ENCODE results near the gene FOXL1. TPM values are rescaled to one million over a fixed set of nuclear protein-coding genes. Genes with fewer than 3 reads are reported as not detected.

The FOXL1 gene
- total and polyA plus RNA-seq, 12 donors, result 0.40 to 1.9 (median 0.84) TPM

DNA sequence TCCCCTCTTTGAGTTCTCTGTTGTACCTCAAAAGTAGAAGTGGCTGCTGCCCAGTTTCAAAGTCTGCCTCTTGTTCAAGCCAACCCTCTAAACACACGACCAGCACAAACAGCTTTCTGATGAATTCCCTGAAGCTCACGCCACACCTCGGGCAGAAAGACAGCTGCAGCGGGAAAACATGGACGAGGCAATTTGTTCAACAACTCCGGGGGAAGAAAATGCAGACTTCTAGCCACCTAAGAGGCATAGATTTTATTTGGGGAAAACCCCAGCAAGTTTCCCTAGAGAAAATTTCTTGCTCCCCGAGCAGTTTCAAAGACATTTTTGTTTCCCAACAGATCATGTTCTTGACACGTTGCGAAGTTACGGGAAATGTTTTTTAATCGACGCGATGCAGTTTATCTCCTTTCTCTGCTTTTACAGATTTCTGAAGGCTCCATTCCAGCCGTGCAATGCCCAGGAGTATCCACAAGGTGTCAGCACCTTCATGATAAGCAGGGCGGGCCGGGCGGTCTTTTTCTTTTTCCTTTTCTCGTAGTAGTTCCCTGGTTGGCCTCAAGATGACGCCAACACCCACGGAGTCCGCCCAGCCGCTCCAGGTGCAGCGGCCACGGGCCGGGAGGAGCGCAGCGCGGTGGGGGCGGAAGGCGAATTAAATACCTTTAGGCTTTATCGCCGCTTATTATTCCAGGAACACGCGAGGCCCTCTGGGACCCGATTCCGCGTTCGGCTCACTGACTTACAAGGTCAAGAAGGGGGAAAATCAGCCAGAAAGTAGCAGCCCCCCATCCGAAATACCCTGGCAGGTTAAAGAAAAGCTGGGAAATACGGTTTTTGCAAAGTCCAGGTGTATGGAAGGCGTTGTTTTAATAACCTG is 14.6 kb upstream of the FOXL1 start:
- Histone ChIP-seq H3K9me3 (no peaks in the 10 kb centered on the region), H3K4me1 (peaks cover 0 to 26% (median 11%) of the 10 kb centered on the region in 9 donors), H3K27me3 (peaks cover 9 to 86% (median 60%) of the 10 kb centered on the region in 7 donors), H3K27ac (peak overlapping the region in 3 of 10 donors; percentile 5 to 44 (median 41)), H3K4me3 (peak overlapping the region in 4 of 10 donors; percentile 10 to 37 (median 19)), H3K36me3 (no peaks in the 10 kb centered on the region)
- TF ChIP-seq, protein P1, sequence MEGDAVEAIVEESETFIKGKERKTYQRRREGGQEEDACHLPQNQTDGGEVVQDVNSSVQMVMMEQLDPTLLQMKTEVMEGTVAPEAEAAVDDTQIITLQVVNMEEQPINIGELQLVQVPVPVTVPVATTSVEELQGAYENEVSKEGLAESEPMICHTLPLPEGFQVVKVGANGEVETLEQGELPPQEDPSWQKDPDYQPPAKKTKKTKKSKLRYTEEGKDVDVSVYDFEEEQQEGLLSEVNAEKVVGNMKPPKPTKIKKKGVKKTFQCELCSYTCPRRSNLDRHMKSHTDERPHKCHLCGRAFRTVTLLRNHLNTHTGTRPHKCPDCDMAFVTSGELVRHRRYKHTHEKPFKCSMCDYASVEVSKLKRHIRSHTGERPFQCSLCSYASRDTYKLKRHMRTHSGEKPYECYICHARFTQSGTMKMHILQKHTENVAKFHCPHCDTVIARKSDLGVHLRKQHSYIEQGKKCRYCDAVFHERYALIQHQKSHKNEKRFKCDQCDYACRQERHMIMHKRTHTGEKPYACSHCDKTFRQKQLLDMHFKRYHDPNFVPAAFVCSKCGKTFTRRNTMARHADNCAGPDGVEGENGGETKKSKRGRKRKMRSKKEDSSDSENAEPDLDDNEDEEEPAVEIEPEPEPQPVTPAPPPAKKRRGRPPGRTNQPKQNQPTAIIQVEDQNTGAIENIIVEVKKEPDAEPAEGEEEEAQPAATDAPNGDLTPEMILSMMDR (IDR thresholded peaks at IDR 0.05), result peak; percentile 100
- peak; percentile 40 to 85 (median 74) for ATAC-seq
- peak; percentile 80 to 89 for DNase-seq
- intact Hi-C loops (cut with DNase I), result loop anchor here (1.0 to 10.0 kb wide), 14 partner anchors 271 to 821 kb away; partner anchors contain the start of gene FBXO31 (in 1 of the 10)
- 1 to 2% methylated on average over 41 of the region's 41 CpGs for WGBS, 2 donors

DNA sequence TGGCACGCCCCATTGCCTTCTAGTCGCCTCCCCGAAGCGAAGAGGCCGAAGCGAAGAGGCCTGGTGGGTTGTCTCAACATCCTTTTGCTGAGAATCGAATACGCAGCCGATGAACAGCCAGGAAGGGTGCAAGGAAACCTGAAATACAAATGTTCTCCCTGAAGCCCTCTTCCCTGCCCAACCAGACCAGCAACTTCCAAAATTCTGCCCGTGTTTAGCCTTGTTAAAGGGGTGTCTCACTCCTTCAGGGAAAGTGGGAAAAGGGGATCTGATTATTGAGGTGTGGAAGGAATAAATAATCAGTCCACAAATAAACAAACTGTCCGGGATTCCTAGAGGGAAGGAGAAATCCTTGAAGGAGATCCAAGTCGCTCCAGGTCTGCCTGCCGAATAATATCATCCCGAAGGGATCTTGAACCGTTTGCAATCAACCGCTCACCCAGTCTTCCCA is 13.1 kb upstream of the FOXL1 start:
- peak overlapping the region in 4 of 10 donors; percentile 10 to 72 (median 30) for H3K27ac ChIP-seq
- no peak for ATAC-seq
- no peak for DNase-seq
- TF ChIP-seq, protein P1 (IDR thresholded peaks at IDR 0.05), result no peak
- WGBS, 2 donors, result 44 to 49% methylated on average over 16 of the region's 16 CpGs
- peaks cover 0 to 26% (median 11%) of the 10 kb centered on the region in 9 donors for H3K4me1 ChIP-seq
- no peaks in the 10 kb centered on the region for H3K36me3 ChIP-seq
- intact Hi-C loops (cut with DNase I), result loop anchor here in 9 of 10 donors (2.0 to 10.0 kb wide), 11 partner anchors 197 to 820 kb away; partner anchors contain the start of gene FBXO31 (in 1 of the 9)
- H3K27me3 ChIP-seq, result peaks cover 9 to 92% (median 68%) of the 10 kb centered on the region in 7 donors
- H3K4me3 ChIP-seq, result peak overlapping the region in 6 of 10 donors; percentile 14 to 66 (median 61)
- no peaks in the 10 kb centered on the region for H3K9me3 ChIP-seq

DNA sequence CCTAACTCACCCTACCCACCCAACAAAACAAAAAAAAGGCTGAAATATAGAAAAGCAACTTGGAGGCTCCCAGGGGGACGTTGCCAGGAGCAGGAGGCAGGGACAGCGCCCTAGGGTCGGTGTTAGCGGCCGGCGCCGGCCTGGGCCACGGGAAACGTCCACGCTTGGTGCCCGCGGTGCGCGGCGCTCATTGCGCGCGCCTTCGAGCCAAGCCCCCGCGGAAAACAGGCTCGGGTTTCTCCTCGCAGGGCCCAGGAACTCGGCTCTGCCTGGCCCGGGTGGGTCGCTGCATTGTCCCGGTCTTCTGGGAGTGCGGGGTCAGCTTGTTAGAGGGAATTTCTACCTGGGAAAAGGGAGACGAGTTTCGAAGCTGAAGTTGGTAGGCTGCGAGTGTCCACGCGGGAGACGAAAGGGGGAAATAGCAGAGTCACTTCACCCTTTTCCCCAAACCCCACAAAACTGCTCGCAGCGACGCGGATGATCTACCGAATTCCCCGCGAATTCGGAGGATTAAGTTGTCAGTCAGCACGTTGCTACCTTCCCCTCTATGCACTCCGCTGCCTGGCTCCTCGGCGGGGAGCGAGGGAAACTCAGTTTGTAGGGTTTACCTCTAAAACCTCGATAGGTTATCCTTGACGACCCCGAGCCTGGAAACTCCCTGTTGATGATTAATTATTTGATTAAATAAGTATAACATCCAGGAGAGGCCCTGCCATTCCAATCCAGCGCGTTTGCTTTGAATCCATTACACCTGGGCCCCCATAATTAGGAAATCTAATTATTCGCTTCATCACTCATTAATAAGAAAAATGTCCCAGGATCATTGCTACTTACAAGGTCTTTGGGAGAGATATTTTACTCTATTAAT is 12.5 kb upstream of the FOXL1 start:
- Histone ChIP-seq H3K4me3 (peak overlapping the region in 9 of 10 donors; percentile 19 to 66 (median 60)), H3K9me3 (no peaks in the 10 kb centered on the region), H3K27ac (peak overlapping the region in 6 of 10 donors; percentile 10 to 90 (median 42)), H3K36me3 (no peaks in the 10 kb centered on the region), H3K27me3 (peaks cover 9 to 95% (median 75%) of the 10 kb centered on the region in 7 donors), H3K4me1 (peaks cover 0 to 26% (median 11%) of the 10 kb centered on the region in 9 donors)
- TF ChIP-seq, protein P1 (IDR thresholded peaks at IDR 0.05), result no peak
- 11 to 16% methylated on average over 53 of the region's 53 CpGs for WGBS, 2 donors
- ATAC-seq (no peak), DNase-seq (no peak)
- intact Hi-C loops (cut with DNase I), result loop anchor here in 9 of 10 donors (2.0 to 10.0 kb wide), 11 partner anchors 196 to 819 kb away; partner anchors contain the start of gene FBXO31 (in 1 of the 9)

All from heart right ventricle (tissue), 16 donors.